HG02840 (cell line): ENCODE results near the gene PADI3.

Experiments
- ATAC-seq: cut with Tn5 transposase; IDR thresholded peaks from one replicate; pipeline ENCODE4 v1.9.1; 2021; ENCODE audit warnings: mild to moderate bottlenecking, moderate library complexity, moderate number of reproducible peaks; ENCODE audit not compliant: unreplicated experiment, low FRiP score

Gene PADI3

GRCh38 chr1:17248781-17249180, at the start of gene PADI3:
Gene PADI3, plus strand, starts transcription at chr1:17249098. Its CDS starts 40 bp downstream, at chr1:17249138.
- no peak for ATAC-seq

GRCh38 chr1:17199267-17200044, 49.4 kb upstream of the PADI3 start:
- no peak for ATAC-seq

DNA sequence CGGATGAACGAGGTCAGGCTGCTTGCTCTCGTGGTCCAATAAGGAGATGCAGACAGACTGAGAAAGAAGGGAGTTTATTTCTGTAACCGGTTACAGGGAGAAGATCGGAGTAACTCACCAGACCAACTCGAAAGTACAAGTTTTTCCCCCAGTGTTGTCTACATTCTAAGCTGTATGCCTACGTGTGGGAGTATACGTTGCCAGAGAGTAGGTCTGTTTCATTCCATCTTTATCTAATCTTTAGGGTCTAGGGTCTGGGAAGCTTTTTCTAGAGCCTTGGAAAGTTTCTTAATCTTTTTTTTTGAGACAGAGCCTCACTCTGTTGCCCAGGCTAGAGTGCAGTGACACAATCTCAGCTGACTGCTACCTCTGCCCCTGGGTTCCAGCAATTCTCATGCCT, 48.7 kb upstream of the PADI3 start:
- ATAC-seq = no peak

DNA sequence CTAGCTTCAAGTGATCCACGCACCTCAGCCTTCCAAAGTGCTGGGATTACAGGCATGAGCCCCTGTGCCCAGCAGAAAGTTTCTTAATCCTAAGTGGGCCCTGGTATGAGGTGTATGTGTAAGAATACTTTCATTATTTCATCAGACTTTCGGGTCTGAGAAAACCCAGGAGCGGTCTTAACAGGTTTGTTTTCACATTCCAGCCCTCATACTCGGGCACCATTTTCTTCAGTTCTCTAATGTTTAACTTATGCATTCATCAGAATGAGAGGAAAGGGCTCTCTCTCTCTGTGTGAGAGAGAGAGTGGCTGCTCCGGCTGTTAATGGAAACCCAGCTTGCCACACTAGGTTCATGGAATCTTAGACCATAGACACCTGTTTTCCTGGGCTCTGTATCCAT, 48.1 kb upstream of the PADI3 start:
- ATAC-seq = no peak

DNA sequence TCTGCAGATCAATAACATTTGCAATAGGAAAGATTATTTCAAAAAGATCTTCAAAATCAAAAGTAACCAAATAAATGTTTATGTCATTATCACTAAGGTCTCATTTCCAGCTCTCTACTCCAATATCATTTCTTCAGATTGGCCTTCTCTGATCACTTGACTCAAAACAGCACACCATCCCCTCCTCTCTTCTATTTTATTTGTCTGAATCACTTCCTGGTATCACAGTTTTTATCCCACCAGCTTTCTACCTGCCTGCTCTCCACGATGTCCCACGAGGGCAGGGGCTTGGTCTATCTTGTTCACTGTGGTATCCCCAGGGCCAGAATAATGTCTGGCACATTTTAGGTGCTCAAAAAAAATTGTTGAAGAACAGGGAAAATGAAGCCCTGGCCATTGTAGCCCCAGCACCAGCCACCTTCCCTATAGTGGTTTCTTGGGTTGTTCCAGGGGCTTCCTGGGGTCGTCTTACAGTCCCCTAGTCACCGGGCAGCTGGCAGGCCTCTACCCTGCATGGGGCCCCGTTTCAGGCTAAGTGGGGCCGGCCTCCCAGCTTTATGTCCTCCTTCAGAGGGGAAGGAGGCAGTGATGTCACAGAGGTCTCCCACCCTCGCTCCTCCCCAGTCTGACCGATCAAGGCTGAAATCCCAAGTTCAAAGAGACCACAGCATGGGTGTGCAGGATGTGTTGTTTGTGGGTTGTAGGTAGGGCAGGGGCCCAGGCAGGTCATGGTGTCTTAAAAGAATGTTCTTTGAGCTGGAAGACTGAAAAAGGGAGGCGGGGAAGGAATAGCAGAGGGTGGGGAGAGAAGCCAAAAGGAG, 47.5 kb upstream of the PADI3 start:
- no peak for ATAC-seq

DNA sequence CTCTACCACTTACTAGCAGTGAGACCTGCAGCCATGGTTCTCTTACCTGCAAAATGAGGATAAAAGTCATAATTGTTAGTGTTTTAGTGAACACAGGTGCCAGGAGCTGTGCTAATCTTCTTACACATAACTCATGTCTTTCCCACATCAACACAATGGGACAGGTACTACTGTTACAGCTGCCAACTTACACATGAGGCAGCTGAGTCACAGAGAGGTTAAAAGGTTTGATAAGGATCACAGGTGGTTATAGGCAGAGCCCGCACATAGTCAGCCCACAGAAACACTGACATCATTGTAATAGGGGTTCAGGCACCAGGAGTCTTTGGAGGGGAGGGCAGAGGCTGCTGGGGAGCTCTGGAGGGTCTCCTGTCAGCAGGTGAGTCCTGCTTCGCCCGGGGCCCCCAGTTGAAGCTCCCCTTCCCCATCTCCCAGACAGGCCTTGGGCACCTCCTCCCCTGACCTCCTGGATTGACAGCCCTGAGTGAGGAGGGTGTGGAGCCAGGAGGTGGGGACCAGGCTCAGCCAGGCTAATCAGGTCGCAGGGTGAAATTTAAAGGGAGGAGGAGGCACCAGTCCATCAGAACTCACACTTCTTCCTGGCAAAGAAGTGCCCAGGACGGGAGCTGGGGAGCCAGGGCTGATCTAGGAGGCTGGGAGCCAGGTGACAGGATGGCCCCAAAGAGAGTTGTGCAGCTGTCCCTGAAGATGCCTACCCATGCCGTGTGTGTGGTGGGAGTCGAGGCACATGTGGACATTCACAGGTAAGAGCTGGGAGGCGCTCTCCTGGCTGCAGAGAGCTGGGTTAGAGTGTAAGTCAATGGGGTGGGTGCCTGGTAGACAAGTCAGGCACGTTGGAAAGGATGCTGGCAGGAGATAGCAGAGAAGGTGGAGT, 44.1 kb upstream of the PADI3 start, which contains the start of gene PADI1:
TSS of gene PADI1 (plus strand) at position 583 of the 895 bp plus-strand sequence. CDS start at position 673, 90 bp downstream.
- no peak for ATAC-seq

DNA sequence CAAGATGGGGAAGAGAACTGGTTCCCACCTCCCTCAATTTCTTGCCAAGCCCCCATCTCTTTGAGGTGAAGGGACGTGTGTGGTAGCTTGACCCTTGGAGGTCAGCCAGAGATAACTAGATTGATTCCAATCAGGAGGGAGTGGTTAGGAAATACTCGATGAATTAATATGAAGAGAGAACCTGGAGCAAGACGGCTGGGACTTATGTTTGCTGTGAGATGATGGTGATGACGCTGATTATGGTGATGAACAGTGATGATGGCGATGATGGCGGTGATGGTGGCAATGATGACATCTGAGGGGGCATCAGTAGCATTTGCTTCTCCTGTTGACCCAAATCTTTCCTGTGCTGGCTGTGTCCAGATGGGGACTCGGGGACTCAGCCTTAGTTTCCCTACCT, 43.2 kb upstream of the PADI3 start:
- no peak for ATAC-seq

DNA sequence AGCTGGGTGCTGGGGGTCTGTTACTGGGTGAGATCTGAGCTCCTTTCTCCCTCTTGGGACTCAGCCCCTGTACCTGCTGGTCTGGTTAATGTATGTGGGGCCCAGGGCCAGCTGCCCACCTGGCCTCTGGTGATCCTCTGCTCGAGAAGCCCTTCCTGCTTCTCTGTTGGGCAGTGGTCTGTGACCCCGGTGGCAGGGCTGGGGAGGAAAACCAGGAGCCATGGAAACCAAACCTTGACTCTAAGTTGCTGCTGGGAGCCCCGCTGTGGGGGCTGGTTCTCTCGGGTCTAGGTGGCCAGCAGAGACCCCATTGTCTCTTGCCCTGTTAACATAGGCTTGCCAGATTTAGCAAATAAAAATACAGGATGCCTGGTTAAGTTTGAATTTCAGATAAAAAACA, 42.7 kb upstream of the PADI3 start:
- no peak for ATAC-seq

DNA sequence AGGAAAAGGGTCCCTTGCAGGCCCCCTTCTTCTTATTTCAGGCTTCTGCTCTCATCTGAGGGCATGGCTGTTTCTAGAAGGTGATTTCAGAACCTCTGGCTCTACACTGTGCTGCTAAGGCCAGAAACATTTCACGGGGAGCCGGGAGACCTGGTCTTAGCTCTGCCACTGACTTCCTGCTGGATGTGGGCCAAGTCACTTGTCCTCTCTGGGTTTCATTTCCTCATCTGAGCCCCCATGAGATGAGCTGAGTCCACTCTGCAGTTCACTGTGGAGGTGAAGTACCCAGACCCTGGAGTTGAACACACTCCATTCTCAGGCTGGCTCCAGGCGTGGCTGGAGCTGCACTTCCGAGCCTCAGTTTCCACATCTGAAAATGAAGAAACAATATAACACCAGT, 41.9 kb upstream of the PADI3 start:
- no peak for ATAC-seq

GRCh38 chr1:17207540-17207939, 41.4 kb upstream of the PADI3 start:
- ATAC-seq = no peak

GRCh38 chr1:17207966-17208418, 40.9 kb upstream of the PADI3 start:
- no peak for ATAC-seq

GRCh38 chr1:17208546-17208945, 40.4 kb upstream of the PADI3 start:
- no peak for ATAC-seq

- ATAC-seq = no peak
Observed at GRCh38 chr1:17209430-17209829, 39.5 kb upstream of the PADI3 start.

DNA sequence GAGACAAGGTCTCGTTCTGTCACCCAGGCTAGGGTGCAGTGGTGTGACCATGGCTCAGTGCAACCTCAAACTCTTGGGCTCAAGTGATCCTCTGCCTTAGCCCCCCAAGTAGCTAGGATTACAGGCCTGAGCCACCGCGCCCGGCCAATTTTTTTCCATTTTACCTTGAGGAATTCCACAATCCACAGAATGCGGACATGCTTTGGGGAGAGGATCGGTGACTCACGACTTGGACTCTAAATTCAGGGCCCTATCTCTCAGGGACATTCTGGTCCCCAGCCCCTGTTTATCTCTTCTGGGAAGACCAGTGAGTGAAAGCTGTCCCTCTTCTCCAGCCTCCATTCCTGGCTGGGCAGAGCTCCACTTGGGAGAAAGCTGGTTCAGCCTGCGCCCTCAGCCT, 38.7 kb upstream of the PADI3 start:
- no peak for ATAC-seq

DNA sequence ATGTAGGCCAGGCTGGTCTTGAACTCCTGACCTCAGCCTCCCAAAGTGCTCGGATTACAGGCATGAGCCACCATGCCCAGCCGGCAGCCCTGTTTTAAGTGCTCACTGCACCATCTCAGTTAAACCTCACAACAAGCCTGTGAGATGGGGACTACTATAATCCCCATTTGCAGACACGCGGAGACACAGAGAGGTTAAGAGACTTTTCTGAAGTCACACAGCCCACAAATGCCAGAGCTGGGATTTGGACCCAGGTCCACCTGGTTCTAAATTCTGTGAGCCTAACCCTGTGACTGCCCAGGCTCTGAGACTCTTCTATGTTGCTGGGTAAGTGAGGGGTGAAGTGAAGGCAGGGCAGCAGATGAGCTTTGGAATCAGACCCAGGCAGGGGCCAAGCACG, 37.5 kb upstream of the PADI3 start:
- ATAC-seq = no peak

GRCh38 chr1:17212009-17212408, 36.9 kb upstream of the PADI3 start:
- no peak for ATAC-seq

- ATAC-seq = no peak
Observed at GRCh38 chr1:17212487-17213121, 36.3 kb upstream of the PADI3 start.

- no peak for ATAC-seq
Observed at GRCh38 chr1:17213148-17213781, 35.6 kb upstream of the PADI3 start.

- no peak for ATAC-seq
Observed at GRCh38 chr1:17213782-17214148, 35.1 kb upstream of the PADI3 start.
